ENCODE results near the gene TCF7. TPM values are rescaled to one million over a fixed set of nuclear protein-coding genes. Genes with fewer than 3 reads are reported as not detected.

TCF7 gene
- total RNA-seq, 1 experiment from 2014 or later: 13.0 TPM

- H3K36me3 ChIP-seq (ENCODE audit: low read depth): peaks cover 14% of the 10 kb centered on the region; the same call in 1 of the 2 replicates
- peaks cover 50% of the 10 kb centered on the region for H3K79me2 ChIP-seq (ENCODE audit: low read depth)
- POLR2A ChIA-PET (ENCODE audit: unreplicated experiment): interaction anchor here (0.5 to 0.7 kb wide), 5 partner anchors 49 to 581 kb away, joined by 3 to 6 read pairs (median 4); partner anchors contain the start of gene PPP2CA
- H3K4me3 ChIP-seq: peak within 1 kb of the TSS; percentile 93
- H3K27ac ChIP-seq: peak within 1 kb of the TSS; percentile 93
- peak; percentile 59 to 84 for DNase-seq
- H3K9me3 ChIP-seq (ENCODE audit: insufficient read depth, low read depth): no peaks in the 10 kb centered on the region
- H3K9me2 ChIP-seq (ENCODE audit: insufficient read depth): no peaks in the 10 kb centered on the region
- intact Hi-C loops (cut with micrococcal nuclease; ENCODE audit: unreplicated experiment): loop anchor here (1.0 to 5.0 kb wide), 5 partner anchors 51 to 561 kb away; partner anchors contain the start of genes CAMLG, PPP2CA and UBE2B
- no TSS peak for BruUV-seq (replicated peaks)
- peaks cover 42% of the 10 kb centered on the region for H4K20me1 ChIP-seq (ENCODE audit: insufficient read depth)
- no peaks in the 10 kb centered on the region for H3K27me3 ChIP-seq (ENCODE audit: insufficient read depth, low read depth)
- H3K4me2 ChIP-seq: peak within 1 kb of the TSS; percentile 92
- H2AFZ ChIP-seq: peak within 1 kb of the TSS; percentile 79
- peaks cover 23% of the 10 kb centered on the region for H3K4me1 ChIP-seq (replicated peaks; ENCODE audit: insufficient read depth)
- peaks cover 41% of the 10 kb centered on the region for H3F3A ChIP-seq (ENCODE audit: insufficient read depth, low read depth)
- TF ChIP-seq EZH2 (IDR thresholded peaks at IDR 0.05; ENCODE audit: low read depth) (no peak), CTCF (conservative IDR thresholded peaks at IDR 0.05) (no peak)
- CTCF ChIA-PET: no interaction called here
These were observed 62.3 kb downstream of the TCF7 start, which contains the start of gene SKP1 for GRCh38 chr5:134176511-134177368. TSS of gene SKP1 (minus strand) at chr5:134176950. CDS start at chr5:134174022, 2,928 bp downstream.

GRCh38 chr5:134177369-134178095, 63.1 kb downstream of the TCF7 start:
- Histone ChIP-seq H3K36me3 (ENCODE audit: low read depth) (peaks cover 7% of the 10 kb centered on the region; the same call in 1 of the 2 replicates), H3K9me3 (ENCODE audit: insufficient read depth, low read depth) (no peaks in the 10 kb centered on the region), H3K4me1 (replicated peaks; ENCODE audit: insufficient read depth) (peaks cover 23% of the 10 kb centered on the region), H3K4me2 (peak overlapping the region; percentile 92), H3K27ac (peak overlapping the region; percentile 93), H3K9me2 (ENCODE audit: insufficient read depth) (no peaks in the 10 kb centered on the region), H3F3A (ENCODE audit: insufficient read depth, low read depth) (peaks cover 35% of the 10 kb centered on the region), H3K79me2 (ENCODE audit: low read depth) (peaks cover 42% of the 10 kb centered on the region), H3K4me3 (peak overlapping the region; percentile 93), H3K27me3 (ENCODE audit: insufficient read depth, low read depth) (no peaks in the 10 kb centered on the region), H2AFZ (peak overlapping the region; percentile 79), H4K20me1 (ENCODE audit: insufficient read depth) (peaks cover 35% of the 10 kb centered on the region)
- POLR2A ChIA-PET (ENCODE audit: unreplicated experiment): interaction anchor here (0.5 to 0.7 kb wide), 5 partner anchors 29 to 580 kb away, joined by 3 to 9 read pairs (median 5); partner anchors contain the start of gene PPP2CA
- intact Hi-C loops (cut with micrococcal nuclease; ENCODE audit: unreplicated experiment): loop anchor here (1.0 to 5.0 kb wide), 5 partner anchors 50 to 560 kb away; partner anchors contain the start of genes CAMLG, PPP2CA and UBE2B
- DNase-seq: peak; percentile 57 to 60
- no peak for TF ChIP-seq CTCF (conservative IDR thresholded peaks at IDR 0.05)
- TF ChIP-seq EZH2 (IDR thresholded peaks at IDR 0.05; ENCODE audit: low read depth): no peak
- TSS peak; percentile 90 for BruUV-seq (replicated peaks)
- CTCF ChIA-PET: no interaction called here

- Histone ChIP-seq H3K27ac (peak overlapping the region; percentile 93), H4K20me1 (ENCODE audit: insufficient read depth) (peaks cover 32% of the 10 kb centered on the region), H3K79me2 (ENCODE audit: low read depth) (peaks cover 37% of the 10 kb centered on the region), H3K27me3 (ENCODE audit: insufficient read depth, low read depth) (no peaks in the 10 kb centered on the region), H3K4me1 (replicated peaks; ENCODE audit: insufficient read depth) (peaks cover 23% of the 10 kb centered on the region), H3K9me2 (ENCODE audit: insufficient read depth) (no peaks in the 10 kb centered on the region), H3K9me3 (ENCODE audit: insufficient read depth, low read depth) (no peaks in the 10 kb centered on the region), H3K4me3 (peak overlapping the region; percentile 93; the same call in 1 of the 2 replicates), H3K36me3 (ENCODE audit: low read depth) (0 out of 2 replicates have a peak, but pooled peaks cover 5% of the 10 kb centered on the region), H3F3A (ENCODE audit: insufficient read depth, low read depth) (peaks cover 35% of the 10 kb centered on the region), H3K4me2 (peak overlapping the region; percentile 92), H2AFZ (0 out of 2 replicates have a peak overlapping the region, but pooled peaks have one; percentile 79)
- no peak for DNase-seq
- TF ChIP-seq EZH2 (IDR thresholded peaks at IDR 0.05; ENCODE audit: low read depth): no peak
- ChIA-PET POLR2A (ENCODE audit: unreplicated experiment) (interaction anchor here (0.6 to 0.7 kb wide), 3 partner anchors 29 to 470 kb away, joined by 3 to 9 read pairs (median 7); no protein-coding TSS in a partner anchor), CTCF (no interaction called here)
- intact Hi-C loops (cut with micrococcal nuclease; ENCODE audit: unreplicated experiment): loop anchor here (5.0 kb wide), 4 partner anchors 49 to 559 kb away; partner anchors contain the start of genes CAMLG and PPP2CA
- BruUV-seq (replicated peaks): no TSS peak
These were observed 63.6 kb downstream of the TCF7 start for GRCh38 chr5:134178096-134178419.

Data from PC-9 (cell line).